Esophagus (tissue), 2 donors: ENCODE data around the gene BARHL1. TPM values are rescaled to one million over a fixed set of nuclear protein-coding genes. Genes with fewer than 3 reads are reported as not detected.

ENCODE experiments used
- H3K27ac ChIP-seq, 2 donors: one replicate each; pipeline ENCODE4 v1.5.1; 2013; ENCODE audit warnings: low read depth in 2 of 2, mild to moderate bottlenecking in 2 of 2, inconsistent platforms in 1 of 2, low read length in 1 of 2, moderate library complexity in 1 of 2
- H3K27me3 ChIP-seq, 2 donors: one replicate each; pipeline ENCODE4 v1.6.1; 2013; ENCODE audit warnings: low read length in 2 of 2, control low read depth in 1 of 2, mild to moderate bottlenecking in 1 of 2; ENCODE audit not compliant: insufficient read depth in 2 of 2, control insufficient read depth in 1 of 2
- H3K36me3 ChIP-seq, 2 donors: one replicate each; pipeline ENCODE4 v1.6.1; 2013; ENCODE audit warnings: low read length in 1 of 2; ENCODE audit not compliant: control insufficient read depth in 2 of 2, insufficient read depth in 2 of 2
- H3K4me1 ChIP-seq, 2 donors: one replicate each; pipeline ENCODE4 v1.6.1; 2013; ENCODE audit warnings: low read length in 1 of 2; ENCODE audit not compliant: control insufficient read depth in 2 of 2, insufficient read depth in 2 of 2
- H3K4me3 ChIP-seq, 2 donors: one replicate each; pipeline ENCODE4 v1.5.1; 2013; ENCODE audit warnings: low read length in 2 of 2, mild to moderate bottlenecking in 2 of 2, low read depth in 1 of 2, moderate library complexity in 1 of 2
- H3K9me3 ChIP-seq, 2 donors: one replicate each; pipeline ENCODE4 v1.6.1; 2013; ENCODE audit warnings: mild to moderate bottlenecking in 2 of 2, low read depth in 1 of 2, low read length in 1 of 2, moderate library complexity in 1 of 2; ENCODE audit not compliant: control insufficient read depth in 2 of 2, insufficient read depth in 1 of 2
- WGBS, 2 donors: extraction: QIAGEN DNeasy Blood & Tissue Kit; methylation state at CpG; one replicate each; pipeline ENCODE4 v1.1.7; 2013; 5-methylcytosine and 5-hydroxymethylcytosine counted together
- polyA plus RNA-seq, 2 donors: library from polyadenylated mRNA; stranded (reverse); fragments of 200-250 nt; gene quantifications; one replicate each; pipeline ENCODE4 v1.2.3, GENCODE V29; 2013
- donor health status: healthy with polysubstance abuse.
- donor health status: Bipolar disorder and iron deficiency.

The BARHL1 gene
- polyA plus RNA-seq, 2 donors = not detected

DNA sequence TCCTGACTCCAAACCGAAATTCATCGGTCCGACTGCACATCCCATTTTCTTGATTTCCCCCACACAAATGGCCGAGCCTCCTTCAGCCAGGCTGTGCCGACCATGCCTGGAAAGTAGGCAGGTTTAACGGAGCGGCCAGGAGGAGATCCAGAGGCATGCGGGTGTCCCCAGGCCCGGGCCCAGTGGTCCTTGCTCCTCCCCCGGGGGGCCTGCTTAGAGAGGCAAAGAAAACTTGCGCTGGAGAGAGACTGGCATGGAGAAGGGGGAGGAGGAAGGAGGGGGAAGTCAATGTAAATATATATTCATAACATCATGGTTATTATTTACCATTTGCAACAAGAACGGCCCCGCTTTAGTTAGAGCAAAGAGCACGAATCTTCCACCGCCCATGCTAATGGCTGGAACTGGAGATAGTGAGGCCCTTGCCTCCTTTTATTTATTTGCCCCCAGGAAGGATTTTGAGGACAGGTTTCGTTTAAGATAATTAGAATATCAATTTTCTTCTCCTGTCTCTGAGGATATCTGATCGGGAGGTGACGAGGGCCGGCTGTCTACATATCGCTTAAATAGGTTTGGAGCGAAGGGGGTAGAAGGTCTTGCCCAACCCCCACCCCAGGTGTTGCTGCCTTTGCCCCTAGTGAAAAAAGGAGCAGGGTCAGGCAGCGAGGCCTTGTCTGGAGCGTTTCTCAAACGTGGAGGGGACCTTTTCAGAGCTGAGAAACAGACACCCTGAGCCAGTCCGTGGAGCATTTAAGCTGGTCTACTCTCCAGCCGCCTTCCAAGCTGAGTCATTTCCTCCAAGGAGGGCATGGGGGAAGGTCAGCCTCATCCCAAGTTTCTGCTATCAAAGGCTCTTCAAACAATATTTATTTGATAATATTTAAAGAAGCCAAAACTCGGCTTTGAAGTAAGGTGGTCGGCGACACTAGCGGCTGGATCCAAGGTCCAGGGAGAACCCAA, 2.5 kb downstream of the BARHL1 start:
- Histone ChIP-seq H3K4me3 (no peak overlapping the region), H3K9me3 (peaks cover 0 to 4% of the 10 kb centered on the region in 2 donors), H3K27me3 (peaks cover 19 to 58% of the 10 kb centered on the region in 2 donors), H3K36me3 (no peaks in the 10 kb centered on the region), H3K4me1 (peaks cover 1 to 4% of the 10 kb centered on the region in 2 donors), H3K27ac (no peak overlapping the region)
- 7 to 12% methylated on average over 30 of the region's 30 CpGs for WGBS, 2 donors

DNA sequence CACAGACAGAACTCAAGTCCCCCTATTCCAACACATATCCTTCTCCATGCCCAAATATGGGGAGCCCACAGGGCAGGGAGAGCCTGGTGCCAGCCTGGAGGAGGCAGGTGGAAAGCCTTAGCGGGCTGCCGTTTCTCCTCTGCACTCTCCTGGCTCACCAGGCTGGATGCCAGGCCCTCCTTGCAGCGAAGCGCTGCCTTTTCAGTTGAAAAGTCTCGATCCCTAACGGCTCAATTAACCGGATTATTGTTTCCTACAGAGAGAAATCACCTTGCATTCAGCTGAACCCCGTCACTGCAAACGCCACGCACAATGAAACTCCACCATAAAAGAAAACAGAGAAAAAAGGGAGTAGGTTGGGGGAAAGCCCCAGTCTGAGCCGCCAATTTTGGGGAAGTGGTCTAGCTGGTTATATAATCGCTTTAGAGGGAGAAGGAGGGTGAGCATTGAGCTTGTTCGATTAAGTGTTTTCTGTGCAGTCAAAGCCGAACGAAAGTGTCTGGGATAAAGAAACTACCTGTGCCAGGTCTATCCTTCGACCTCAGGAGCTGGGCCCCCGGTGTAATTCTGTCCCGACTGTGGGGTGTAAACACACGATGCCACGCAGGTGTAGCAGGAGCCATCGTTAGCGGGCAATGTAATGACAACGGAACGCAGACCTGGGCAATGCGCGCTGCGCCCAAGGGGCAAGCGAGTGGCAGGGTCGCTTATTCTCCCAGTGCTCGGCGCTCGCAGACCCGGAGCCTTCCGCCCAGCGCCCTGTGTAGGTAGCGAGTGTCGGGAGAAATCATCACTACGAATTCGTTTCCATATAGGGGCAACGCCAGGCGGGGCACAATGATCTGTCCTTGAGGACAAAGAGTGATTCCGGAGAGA, 3.8 kb downstream of the BARHL1 start:
- peaks cover 0 to 4% of the 10 kb centered on the region in 2 donors for H3K4me1 ChIP-seq
- WGBS, 2 donors = 5 to 8% methylated on average over 42 of the region's 42 CpGs
- no peak overlapping the region for H3K4me3 ChIP-seq
- peaks cover 0 to 4% of the 10 kb centered on the region in 2 donors for H3K9me3 ChIP-seq
- no peaks in the 10 kb centered on the region for H3K36me3 ChIP-seq
- H3K27ac ChIP-seq = no peak overlapping the region
- peaks cover 19 to 56% of the 10 kb centered on the region in 2 donors for H3K27me3 ChIP-seq

DNA sequence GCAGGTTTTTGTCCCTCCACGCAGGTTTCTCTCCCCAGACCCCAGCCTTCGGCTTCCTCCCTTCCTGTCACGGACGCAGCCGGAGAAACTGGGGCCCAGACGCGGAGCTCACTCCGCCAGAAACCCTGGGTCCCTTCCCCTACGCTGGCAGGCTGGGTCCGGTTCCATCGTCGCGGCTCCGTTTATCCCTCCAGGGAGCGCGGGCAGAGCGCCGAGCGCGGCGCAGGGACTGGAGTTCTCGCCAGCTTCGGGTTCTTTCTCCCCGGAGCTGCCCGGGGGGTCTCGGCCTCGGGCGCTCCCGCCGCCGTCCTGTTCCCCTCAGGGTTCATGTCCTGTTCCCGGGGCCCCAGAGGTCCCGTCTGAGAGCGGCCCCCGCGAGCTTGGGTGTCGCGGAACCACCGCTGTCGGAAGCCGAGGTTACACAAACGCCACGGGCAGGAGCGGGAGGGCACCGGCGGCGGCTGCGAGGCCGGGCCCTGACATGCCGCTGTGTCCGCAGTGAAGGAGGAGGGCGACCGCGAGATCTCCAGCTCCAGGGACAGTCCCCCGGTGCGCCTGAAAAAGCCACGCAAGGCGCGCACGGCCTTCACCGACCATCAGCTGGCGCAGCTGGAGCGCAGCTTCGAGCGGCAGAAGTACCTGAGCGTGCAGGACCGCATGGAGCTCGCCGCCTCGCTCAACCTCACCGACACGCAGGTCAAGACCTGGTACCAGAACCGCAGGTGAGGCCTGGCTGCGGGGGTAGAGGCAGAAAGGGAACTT, 4.6 kb downstream of the BARHL1 start:
- Histone ChIP-seq H3K9me3 (peaks cover 0 to 4% of the 10 kb centered on the region in 2 donors), H3K4me3 (no peak overlapping the region)
- WGBS, 2 donors = 4 to 5% methylated on average over 74 of the region's 74 CpGs

DNA sequence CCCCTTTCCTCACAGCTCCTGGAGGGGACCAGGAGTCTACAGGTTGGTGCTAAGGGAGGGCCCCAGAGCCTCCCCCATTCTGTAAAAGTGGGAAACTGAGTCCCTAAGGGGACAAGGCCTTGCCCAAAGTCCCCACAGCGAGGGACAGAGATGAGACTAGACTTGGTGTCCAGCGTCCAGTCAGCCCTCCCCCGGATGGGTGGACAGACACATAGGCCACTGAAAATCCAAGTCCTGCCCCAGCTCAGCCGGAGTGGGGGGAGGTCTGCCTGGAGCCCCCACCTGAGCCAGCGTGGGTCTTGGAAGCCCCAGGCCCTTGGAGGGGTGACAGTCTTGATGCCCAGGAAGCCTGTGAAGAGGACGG, 5.2 kb downstream of the BARHL1 start:
- WGBS, 2 donors = 17 to 19% methylated on average over 6 of the region's 6 CpGs
- Histone ChIP-seq H3K9me3 (peaks cover 0 to 4% of the 10 kb centered on the region in 2 donors), H3K36me3 (no peaks in the 10 kb centered on the region)

More for the DNA sequence above, 4.6 kb downstream of the BARHL1 start:
- Histone ChIP-seq H3K4me1 (peaks cover 0 to 4% of the 10 kb centered on the region in 2 donors), H3K36me3 (no peaks in the 10 kb centered on the region), H3K27me3 (peaks cover 19 to 55% of the 10 kb centered on the region in 2 donors), H3K27ac (no peak overlapping the region)

DNA sequence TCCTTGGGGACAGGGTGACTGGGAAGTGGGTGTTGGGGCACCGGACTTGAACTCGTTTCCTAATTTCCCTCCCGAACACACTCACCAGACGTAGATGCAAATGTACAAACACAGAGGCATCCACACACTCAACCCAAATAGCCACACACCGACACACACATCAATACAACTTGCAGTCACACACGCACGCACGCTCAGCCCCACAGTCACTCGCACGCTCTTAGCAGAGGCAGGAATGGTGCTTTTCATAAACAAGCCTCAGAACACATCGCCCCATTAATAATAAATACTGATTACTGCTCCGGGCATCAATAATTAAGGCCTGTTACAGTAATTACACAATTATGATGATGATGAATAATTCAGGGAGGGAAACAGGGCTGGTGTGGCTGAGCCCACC, 5.7 kb downstream of the BARHL1 start:
- Histone ChIP-seq H3K36me3 (no peaks in the 10 kb centered on the region), H3K27ac (no peak overlapping the region), H3K9me3 (no peaks in the 10 kb centered on the region), H3K4me1 (peaks cover 0 to 2% of the 10 kb centered on the region in 2 donors), H3K27me3 (peaks cover 15 to 51% of the 10 kb centered on the region in 2 donors), H3K4me3 (no peak overlapping the region)
- WGBS, 2 donors = 30 to 35% methylated on average over 12 of the region's 12 CpGs

More for the DNA sequence above, 5.2 kb downstream of the BARHL1 start:
- H3K27me3 ChIP-seq = peaks cover 19 to 55% of the 10 kb centered on the region in 2 donors
- no peak overlapping the region for H3K27ac ChIP-seq
- H3K4me3 ChIP-seq = no peak overlapping the region
- H3K4me1 ChIP-seq = peaks cover 0 to 2% of the 10 kb centered on the region in 2 donors

DNA sequence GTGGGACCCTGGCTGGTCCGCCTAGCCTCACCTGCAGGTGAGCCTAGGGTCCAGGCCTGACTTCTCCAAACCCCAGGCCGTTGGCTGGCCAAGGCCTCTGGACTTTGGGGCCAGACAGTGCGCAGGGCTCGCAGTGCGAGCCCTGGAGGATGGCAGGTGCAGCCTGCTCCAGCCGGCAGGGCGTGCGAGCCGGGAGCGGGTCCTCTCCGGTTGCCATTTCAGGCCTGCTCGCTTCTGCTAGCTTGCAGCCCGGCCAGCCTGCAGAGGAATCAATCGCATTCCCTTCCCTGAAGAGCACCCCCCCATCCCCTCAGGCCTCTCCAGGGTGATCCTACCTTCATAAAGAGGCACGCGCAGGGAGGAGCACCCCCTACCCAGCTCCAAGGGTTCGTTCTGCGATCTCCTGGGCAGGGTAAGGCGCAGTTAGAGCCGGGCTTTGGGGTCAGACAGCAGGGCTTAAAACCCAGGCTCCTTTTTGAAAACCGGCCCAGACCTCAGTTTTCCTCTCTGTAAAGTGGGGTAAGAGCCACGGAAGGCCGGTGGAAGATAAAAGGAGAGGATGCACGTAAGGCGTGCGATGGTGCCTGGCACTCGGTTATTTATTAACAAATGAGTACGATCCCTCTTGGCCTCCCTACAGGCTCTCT, 6.2 kb downstream of the BARHL1 start:
- 10 to 13% methylated on average over 28 of the region's 28 CpGs for WGBS, 2 donors
- no peaks in the 10 kb centered on the region for H3K9me3 ChIP-seq
- no peak overlapping the region for H3K27ac ChIP-seq
- H3K4me1 ChIP-seq = peaks cover 0 to 2% of the 10 kb centered on the region in 2 donors
- H3K4me3 ChIP-seq = no peak overlapping the region
- peaks cover 15 to 46% of the 10 kb centered on the region in 2 donors for H3K27me3 ChIP-seq
- peaks cover 0 to 3% of the 10 kb centered on the region in 2 donors for H3K36me3 ChIP-seq

DNA sequence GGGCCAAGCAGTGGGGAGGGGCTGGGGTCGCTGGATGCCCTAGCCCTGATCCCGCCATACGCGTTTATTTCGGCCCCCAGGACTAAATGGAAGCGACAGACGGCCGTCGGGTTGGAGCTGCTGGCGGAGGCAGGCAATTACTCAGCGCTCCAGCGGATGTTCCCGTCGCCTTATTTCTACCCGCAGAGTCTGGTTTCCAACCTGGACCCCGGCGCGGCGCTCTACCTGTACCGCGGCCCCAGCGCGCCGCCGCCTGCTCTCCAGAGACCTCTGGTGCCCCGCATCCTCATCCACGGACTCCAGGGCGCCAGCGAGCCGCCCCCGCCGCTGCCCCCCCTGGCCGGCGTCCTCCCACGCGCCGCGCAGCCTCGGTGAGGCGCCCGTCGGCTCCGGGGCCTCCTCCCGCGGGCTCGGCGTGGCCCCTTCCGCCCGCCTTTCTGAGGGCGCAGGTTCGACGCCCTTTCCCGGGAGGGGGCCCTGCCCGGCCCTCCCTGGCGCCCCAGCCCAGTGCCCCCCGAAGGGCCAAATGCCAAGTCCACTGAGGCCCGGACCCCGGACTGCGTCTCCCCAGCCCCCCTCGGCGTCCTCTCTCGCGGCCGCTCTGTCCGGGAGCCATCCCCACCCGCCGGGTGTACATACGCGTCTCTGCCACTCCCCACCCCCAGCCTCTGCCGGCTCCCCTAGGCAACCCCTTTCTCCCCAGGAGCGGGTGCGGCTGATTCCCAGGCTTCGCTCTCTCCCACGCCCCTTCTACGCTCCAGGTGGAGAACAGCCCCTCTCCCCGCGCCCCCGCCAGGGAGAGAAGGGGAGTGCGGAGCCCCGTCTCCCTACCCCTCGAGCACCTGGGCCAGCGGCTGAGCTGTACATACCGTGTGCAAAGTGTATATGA, 7.0 kb downstream of the BARHL1 start:
- Histone ChIP-seq H3K27ac (no peak overlapping the region), H3K4me3 (no peak overlapping the region), H3K9me3 (no peaks in the 10 kb centered on the region), H3K4me1 (peaks cover 0 to 2% of the 10 kb centered on the region in 2 donors), H3K27me3 (peaks cover 15 to 42% of the 10 kb centered on the region in 2 donors), H3K36me3 (peaks cover 0 to 6% of the 10 kb centered on the region in 2 donors)
- 4% methylated on average over 65 to 83 of the region's 83 CpGs for WGBS, 2 donors

DNA sequence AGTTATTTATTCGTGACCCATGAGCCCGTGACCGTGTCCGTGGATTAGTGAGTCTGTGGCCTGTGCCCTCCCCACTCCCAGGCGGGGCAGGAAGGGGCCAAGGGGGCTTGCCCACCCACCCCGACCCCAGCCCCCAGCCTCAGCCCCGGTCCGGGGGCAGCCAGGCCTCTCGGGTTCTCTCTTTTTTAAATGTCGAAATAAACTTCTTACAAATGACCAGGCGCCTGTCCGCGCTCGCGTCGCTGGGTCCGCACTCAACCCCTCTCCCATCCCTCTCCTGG, 7.6 kb downstream of the BARHL1 start:
- peaks cover 0 to 2% of the 10 kb centered on the region in 2 donors for H3K4me1 ChIP-seq
- WGBS, 2 donors = 5 to 9% methylated on average over 17 of the region's 17 CpGs

More for the DNA sequence above, 7.6 kb downstream of the BARHL1 start:
- Histone ChIP-seq H3K27me3 (peaks cover 15 to 37% of the 10 kb centered on the region in 2 donors), H3K4me3 (no peak overlapping the region), H3K27ac (no peak overlapping the region), H3K9me3 (no peaks in the 10 kb centered on the region), H3K36me3 (peaks cover 0 to 11% of the 10 kb centered on the region in 2 donors)
